Activated T-cell treated with anti-CD3 and anti-CD28 coated beads, Interleukin-2, amount 50 U/mL, for 48 hours (primary cell): Measurements from ENCODE around the gene MT1E.
"Not testable (repeated sequence)": the region's sequence is repeated elsewhere in the genome, so short reads cannot be mapped to it uniquely, and the experiment has no call there.

Source experiments
- DNase-seq, 2 experiments: peaks; one replicate each; pipeline ENCODE4 v3.0.0-alpha.2; 2020

Gene MT1E

DNA sequence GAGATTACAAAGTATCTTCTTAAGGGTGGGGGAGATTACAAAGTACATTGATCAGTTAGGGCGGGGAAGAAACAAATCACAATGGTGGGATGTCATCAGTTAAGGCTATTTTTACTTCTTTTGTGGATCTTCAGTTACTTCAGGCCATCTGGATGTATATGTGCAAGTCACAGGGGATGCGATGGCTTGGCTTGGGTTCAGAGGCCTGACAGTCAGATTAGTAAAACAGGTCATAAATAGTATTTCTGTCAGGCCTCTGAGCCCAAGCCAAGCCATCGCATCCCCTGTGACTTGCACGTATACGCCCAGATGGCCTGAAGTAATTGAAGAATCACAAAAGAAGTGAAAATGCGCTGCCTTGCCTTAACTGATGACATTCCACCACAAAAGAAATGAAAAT lies 49.0 kb downstream of the MT1E start:
- not testable (repeated sequence) for DNase-seq

DNA sequence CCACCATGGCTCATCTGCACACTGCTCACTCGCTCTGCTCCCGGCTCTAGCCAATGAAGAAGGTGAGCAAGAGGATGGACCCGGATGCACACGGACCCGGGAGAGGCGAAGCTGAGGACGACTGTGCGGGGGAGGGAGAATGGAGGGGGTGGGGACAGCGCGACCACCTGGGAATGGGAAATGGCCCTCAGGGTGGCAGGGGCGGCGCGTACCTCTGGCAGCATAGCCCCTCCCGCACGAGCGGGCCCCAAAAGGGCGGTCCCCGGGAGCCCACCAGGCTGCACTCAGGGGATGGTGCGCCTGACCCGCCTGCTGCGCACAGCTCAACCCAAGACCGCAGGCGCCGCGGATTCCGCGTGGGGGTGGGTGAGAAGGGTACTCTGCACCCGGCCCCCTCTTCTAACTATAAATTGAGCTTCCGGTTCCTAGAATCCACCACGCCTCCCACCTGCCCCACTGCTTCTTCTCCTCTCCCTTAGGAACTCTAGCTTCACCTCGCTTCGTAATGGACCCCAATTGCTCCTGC lies 50.2 kb downstream of the MT1E start:
- peak; percentile 65 to 75 for DNase-seq
